ENCODE results near the gene CAPN14. TPM values are rescaled to one million over a fixed set of nuclear protein-coding genes. Genes with fewer than 3 reads are reported as not detected.

The CAPN14 gene
- total and polyA plus RNA-seq, 2 of the 4 experiments (the other 2 are of a cell fraction), result under 0.01 to 0.09 TPM

GRCh38 chr2:31238126-31238905 lies 21.0 kb upstream of the CAPN14 start (continued):
- TF ChIP-seq, protein P1, sequence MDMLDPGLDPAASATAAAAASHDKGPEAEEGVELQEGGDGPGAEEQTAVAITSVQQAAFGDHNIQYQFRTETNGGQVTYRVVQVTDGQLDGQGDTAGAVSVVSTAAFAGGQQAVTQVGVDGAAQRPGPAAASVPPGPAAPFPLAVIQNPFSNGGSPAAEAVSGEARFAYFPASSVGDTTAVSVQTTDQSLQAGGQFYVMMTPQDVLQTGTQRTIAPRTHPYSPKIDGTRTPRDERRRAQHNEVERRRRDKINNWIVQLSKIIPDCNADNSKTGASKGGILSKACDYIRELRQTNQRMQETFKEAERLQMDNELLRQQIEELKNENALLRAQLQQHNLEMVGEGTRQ (IDR thresholded peaks at IDR 0.05; ENCODE audit: low read depth, low read length), result no peak

DNA sequence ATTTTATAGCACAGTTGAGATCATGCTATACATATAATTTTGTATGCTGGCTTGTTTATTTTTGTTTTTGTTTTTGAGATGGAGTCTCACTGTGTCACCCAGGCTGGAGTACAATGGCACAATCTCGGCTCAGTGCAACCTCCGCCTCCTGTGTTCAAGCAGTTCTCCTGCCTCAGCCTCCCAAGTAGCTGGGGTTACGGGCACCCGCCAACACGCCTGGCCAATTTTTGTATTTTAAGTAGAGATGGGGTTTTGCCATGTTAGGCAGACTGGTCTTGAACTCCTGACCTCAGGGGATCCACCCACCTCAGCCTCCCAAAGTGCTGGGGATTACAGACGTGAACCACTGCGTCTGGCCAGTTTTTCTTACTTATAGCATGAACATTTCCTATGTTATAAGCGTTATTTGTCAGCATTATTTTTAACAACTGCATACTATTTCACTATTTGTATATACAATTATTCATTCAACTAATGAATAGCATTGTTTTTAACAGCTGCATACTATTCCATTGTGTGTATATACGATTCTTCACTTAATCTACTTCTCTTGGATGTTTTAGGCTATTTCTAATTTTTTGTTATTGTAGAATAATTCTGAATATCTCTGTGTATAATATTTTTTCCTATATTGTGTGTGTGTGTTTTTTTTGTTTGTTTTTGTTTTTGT lies 20.2 kb upstream of the CAPN14 start:
- no peak overlapping the region for H3K14ac ChIP-seq (replicated peaks; ENCODE audit: low read depth, low read length)
- in situ Hi-C loops (cut with MboI; ENCODE audit: low sequenced_read_pairs), result no loop called here
- ATAC-seq (ENCODE audit: low read depth), result no peak
- no peak overlapping the region for H3K4me2 ChIP-seq (ENCODE audit: low read depth, low read length)
- H3K4ac ChIP-seq (ENCODE audit: low read depth, low read length), result no peak overlapping the region
- H3K56ac ChIP-seq (ENCODE audit: extremely low read depth, insufficient read depth, low read length), result no peak overlapping the region
- no peak overlapping the region for H2AK5ac ChIP-seq (ENCODE audit: low read depth, low read length)
- H3K79me1 ChIP-seq (ENCODE audit: low read depth in 1 of 2, low read length in 2 of 2), result peaks cover 12 to 48% of the 10 kb centered on the region in 2 experiments
- dilution Hi-C loops (cut with HindIII; ENCODE audit: low sequenced_read_pairs, unreplicated experiment), result no loop called here
- no peak overlapping the region for H2AK9ac ChIP-seq (replicated peaks; ENCODE audit: low read depth, low read length, poor library complexity)
- no TSS peak for BruUV-seq (replicated peaks)
- WGBS, 2 experiments (ENCODE audit: extremely low coverage in 2 of 2, insufficient read length in 1 of 2), result no CpG with 5 or more reads among the region's 9 CpGs
- peaks cover 8% of the 10 kb centered on the region; the same call in 1 of the 2 replicates for H3K4me1 ChIP-seq (ENCODE audit: control insufficient read depth, insufficient read depth, low read length)
- peaks cover 19% of the 10 kb centered on the region for H4K20me1 ChIP-seq (ENCODE audit: insufficient read depth, low read length)
- no peak overlapping the region for H3K27ac ChIP-seq (ENCODE audit: insufficient read depth, low read length)
- no peak overlapping the region for H3K9ac ChIP-seq (ENCODE audit: low read depth, low read length)
- intact Hi-C loops (cut with micrococcal nuclease), result no loop called here
- H2BK15ac ChIP-seq (ENCODE audit: low read depth, low read length), result no peak overlapping the region
- no peak overlapping the region for H2BK120ac ChIP-seq (ENCODE audit: low read depth, low read length)
- ChIA-PET CTCF (interaction anchor here (0.8 kb wide), 1 partner anchor 82 kb away, joined by 3 read pairs; no protein-coding TSS in a partner anchor), POLR2A (ENCODE audit: unreplicated experiment) (no interaction called here)
- no peak overlapping the region for H4K8ac ChIP-seq (ENCODE audit: low read depth in 2 of 2, low read length in 2 of 2)
- no peak overlapping the region for H4K91ac ChIP-seq (ENCODE audit: insufficient read depth, low read depth, low read length)
- DNase-seq, result no peak
- H3K27me3 ChIP-seq (ENCODE audit: control insufficient read depth, insufficient read depth, low read length), result no peaks in the 10 kb centered on the region
- H3K4me3 ChIP-seq (ENCODE audit: insufficient read depth, low read depth, low read length), result no peak overlapping the region
- no peak overlapping the region for H3K23ac ChIP-seq (ENCODE audit: low read depth, low read length)
- no peaks in the 10 kb centered on the region for H3K36me3 ChIP-seq (ENCODE audit: control insufficient read depth, insufficient read depth, low read length)
- H2BK5ac ChIP-seq (ENCODE audit: low read depth, low read length, poor library complexity, severe bottlenecking), result no peak overlapping the region
- peaks cover 22% of the 10 kb centered on the region; the same call in 1 of the 2 replicates for H3K9me1 ChIP-seq (ENCODE audit: insufficient read depth, low read length)
- H3K18ac ChIP-seq (ENCODE audit: low read depth, low read length), result no peak overlapping the region
- H4K5ac ChIP-seq (ENCODE audit: low read depth, low read length), result no peak overlapping the region
- no peak overlapping the region for H2AFZ ChIP-seq (replicated peaks; ENCODE audit: low read length, poor library complexity)
- no peaks in the 10 kb centered on the region for H3K9me3 ChIP-seq (ENCODE audit: control insufficient read depth, insufficient read depth, low read length)
- H2BK20ac ChIP-seq (ENCODE audit: low read depth, low read length), result no peak overlapping the region
- no peak for TF ChIP-seq MAZ (IDR thresholded peaks at IDR 0.05; ENCODE audit: borderline replicate concordance, low read depth, low read length)
- no peak for TF ChIP-seq ELK1 (IDR thresholded peaks at IDR 0.05; ENCODE audit: borderline replicate concordance, low read depth, low read length)
- no peak for TF ChIP-seq SMC3 (IDR thresholded peaks at IDR 0.05; ENCODE audit: low read depth, low read length)
- TF ChIP-seq RAD21 (IDR thresholded peaks at IDR 0.05; ENCODE audit: low read length), result no peak
- no peak for TF ChIP-seq CEBPB (IDR thresholded peaks at IDR 0.05; ENCODE audit: low read depth, low read length)
- no peak for TF ChIP-seq BHLHE40 (IDR thresholded peaks at IDR 0.05; ENCODE audit: low read depth, low read length)
- no peak for TF ChIP-seq CTCF (conservative IDR thresholded peaks at IDR 0.05; ENCODE audit: low read depth, low read length)
- no peak for TF ChIP-seq FOS (IDR thresholded peaks at IDR 0.05; ENCODE audit: low read depth, low read length)
- TF ChIP-seq MAFK (IDR thresholded peaks at IDR 0.05; ENCODE audit: low read depth, low read length), result no peak
